AG04450 (cell line): ENCODE data around the gene OR13H1. TPM values are rescaled to one million over a fixed set of nuclear protein-coding genes. Genes with fewer than 3 reads are reported as not detected.
"Not testable (repeated sequence)": the region's sequence is repeated elsewhere in the genome, so short reads cannot be mapped to it uniquely, and the experiment has no call there.

ENCODE experiments used
- CTCF ChIA-PET: fragments of 300-600, 350-600 bp; formaldehyde crosslinking; extraction: SDS; loops from one replicate; lab custom pipeline; 2022; ENCODE audit warnings: antibody characterized with exemption, inconsistent platforms; lab: Charles Lee
- POLR2A ChIA-PET: fragments of 350-600 bp; formaldehyde crosslinking; extraction: SDS; loops from one replicate; lab custom pipeline; 2021; ENCODE audit warnings: antibody characterized with exemption, inconsistent platforms; lab: Yijun Ruan, JAX
- DNase-seq: peaks from one replicate; pipeline ENCODE4 v3.0.0-alpha.2; 2011; ENCODE audit warnings: low read depth, low spot score
- H3K27ac ChIP-seq: one replicate; pipeline ENCODE4 v1.5.1; 2012; ENCODE audit warnings: low read depth, low read length, control low read depth
- H3K27me3 ChIP-seq: one replicate; pipeline ENCODE4 v1.6.0; 2012; ENCODE audit warnings: low read length; ENCODE audit not compliant: control insufficient read depth, insufficient read depth
- H3K4me3 ChIP-seq: 2 replicates; pipeline ENCODE4 v1.5.1; 2011; ENCODE audit warnings: mild to moderate bottlenecking, low read depth, low read length, control low read depth
- H3K9me3 ChIP-seq: 2 replicates; pipeline ENCODE4 v1.5.1; 2012; ENCODE audit warnings: low read length; ENCODE audit not compliant: control insufficient read depth, insufficient read depth
- CTCF ChIP-seq: IDR thresholded peaks from 2 replicates; pipeline ENCODE4 v1.5.1; 2011; ENCODE audit warnings: low read depth, low read length, control low read depth, inconsistent platforms
- polyA plus RNA-seq: library from polyadenylated mRNA; depleted of rRNA; stranded (reverse); fragments of >200 nt; gene quantifications from 2 replicates; pipeline ENCODE4 v1.2.3, GENCODE V29; 2011

OR13H1 gene
- polyA plus RNA-seq, 1 experiment = not detected

GRCh38 chrX:131549011-131549410 lies 5.1 kb downstream of the OR13H1 start:
- ChIA-PET POLR2A (no interaction called here), CTCF (no interaction called here)
- H3K27ac ChIP-seq = no peak overlapping the region
- H3K27me3 ChIP-seq = no peaks in the 10 kb centered on the region
- TF ChIP-seq CTCF = no peak
- H3K9me3 ChIP-seq = no peaks in the 10 kb centered on the region
- H3K4me3 ChIP-seq = no peak overlapping the region
- DNase-seq = no peak

- DNase-seq, H3K27me3 ChIP-seq, H3K9me3 ChIP-seq, H3K4me3 ChIP-seq, H3K27ac ChIP-seq, POLR2A ChIA-PET, CTCF ChIA-PET: not testable (repeated sequence)
These were observed 8.6 kb downstream of the OR13H1 start for GRCh38 chrX:131552453-131552852.

GRCh38 chrX:131558562-131558961 lies 14.7 kb downstream of the OR13H1 start:
- DNase-seq = no peak
- Histone ChIP-seq H3K27ac (no peak overlapping the region), H3K4me3 (no peak overlapping the region), H3K9me3 (no peaks in the 10 kb centered on the region), H3K27me3 (no peaks in the 10 kb centered on the region)
- ChIA-PET CTCF (no interaction called here), POLR2A (no interaction called here)
- no peak for TF ChIP-seq CTCF

GRCh38 chrX:131564553-131565229 lies 20.8 kb downstream of the OR13H1 start:
- ChIA-PET POLR2A (no interaction called here), CTCF (no interaction called here)
- TF ChIP-seq CTCF = no peak
- H3K4me3 ChIP-seq = no peak overlapping the region
- no peaks in the 10 kb centered on the region for H3K9me3 ChIP-seq
- no peak for DNase-seq
- no peaks in the 10 kb centered on the region for H3K27me3 ChIP-seq
- H3K27ac ChIP-seq = no peak overlapping the region

GRCh38 chrX:131565909-131566308 lies 22.0 kb downstream of the OR13H1 start:
- no peaks in the 10 kb centered on the region for H3K9me3 ChIP-seq
- POLR2A ChIA-PET = no interaction called here
- H3K27me3 ChIP-seq = no peaks in the 10 kb centered on the region
- CTCF ChIA-PET = no interaction called here
- DNase-seq = no peak
- no peak for TF ChIP-seq CTCF
- no peak overlapping the region for H3K27ac ChIP-seq
- no peak overlapping the region for H3K4me3 ChIP-seq
